Vagina (tissue), 2 donors: Measurements from ENCODE around the gene ADD3.

ENCODE experiments used
- POLR2A ChIP-seq, 2 donors: fragments of 450-650 bp; IDR thresholded peaks; one replicate each; pipeline ENCODE4 v1.6.1; 2017; ENCODE audit warnings: antibody characterized with exemption in 2 of 2, mild to moderate bottlenecking in 2 of 2, moderate library complexity in 2 of 2
- TF ChIP-seq, protein P1 (sequence below), 3 experiments: fragments of 450-650 bp in 2 of 3; fragments of 200-600 bp in 1 of 3; sonication (generic) in 1 of 3; IDR thresholded peaks; one replicate each; pipeline ENCODE4 v1.5.1; 2017 to 2019; ENCODE audit warnings: antibody characterized with exemption in 3 of 3, mild to moderate bottlenecking in 2 of 3, moderate library complexity in 2 of 3

DNA sequence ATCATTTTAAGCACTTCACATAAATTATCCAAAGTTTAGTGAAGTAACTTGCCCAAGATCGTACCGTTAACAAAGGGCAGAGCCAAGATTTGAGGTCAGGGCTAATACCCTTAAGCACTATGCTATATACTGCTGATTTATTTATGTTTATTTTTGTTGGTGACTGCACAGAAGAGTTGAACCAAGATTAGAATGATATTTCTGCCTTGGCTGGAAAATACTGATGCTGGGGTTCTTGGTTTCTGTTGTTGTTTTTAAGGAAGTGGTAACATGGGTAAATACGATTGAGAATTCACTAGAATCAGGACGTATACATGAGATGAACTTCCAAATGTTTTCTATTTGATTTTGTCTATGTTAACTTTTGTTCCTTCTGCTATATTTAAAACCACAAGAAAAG lies 9.3 kb downstream of the ADD3 start:
- TF ChIP-seq, protein P1, sequence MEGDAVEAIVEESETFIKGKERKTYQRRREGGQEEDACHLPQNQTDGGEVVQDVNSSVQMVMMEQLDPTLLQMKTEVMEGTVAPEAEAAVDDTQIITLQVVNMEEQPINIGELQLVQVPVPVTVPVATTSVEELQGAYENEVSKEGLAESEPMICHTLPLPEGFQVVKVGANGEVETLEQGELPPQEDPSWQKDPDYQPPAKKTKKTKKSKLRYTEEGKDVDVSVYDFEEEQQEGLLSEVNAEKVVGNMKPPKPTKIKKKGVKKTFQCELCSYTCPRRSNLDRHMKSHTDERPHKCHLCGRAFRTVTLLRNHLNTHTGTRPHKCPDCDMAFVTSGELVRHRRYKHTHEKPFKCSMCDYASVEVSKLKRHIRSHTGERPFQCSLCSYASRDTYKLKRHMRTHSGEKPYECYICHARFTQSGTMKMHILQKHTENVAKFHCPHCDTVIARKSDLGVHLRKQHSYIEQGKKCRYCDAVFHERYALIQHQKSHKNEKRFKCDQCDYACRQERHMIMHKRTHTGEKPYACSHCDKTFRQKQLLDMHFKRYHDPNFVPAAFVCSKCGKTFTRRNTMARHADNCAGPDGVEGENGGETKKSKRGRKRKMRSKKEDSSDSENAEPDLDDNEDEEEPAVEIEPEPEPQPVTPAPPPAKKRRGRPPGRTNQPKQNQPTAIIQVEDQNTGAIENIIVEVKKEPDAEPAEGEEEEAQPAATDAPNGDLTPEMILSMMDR (IDR thresholded peaks at IDR 0.05): no peak
- TF ChIP-seq POLR2A (IDR thresholded peaks at IDR 0.05): no peak
